VCaP (cell line): Measurements from ENCODE around the gene ID1.

Experiments used
- H3K27ac ChIP-seq: fragments of 450-650 bp; 2 replicates; pipeline ENCODE4 v1.5.1; 2017
- TF ChIP-seq, protein P1 (sequence below): fragments of 450-650 bp; conservative IDR thresholded peaks from 2 replicates; pipeline ENCODE4 v1.5.1; 2017; ENCODE audit warnings: mild to moderate bottlenecking, moderate library complexity

The ID1 gene

DNA sequence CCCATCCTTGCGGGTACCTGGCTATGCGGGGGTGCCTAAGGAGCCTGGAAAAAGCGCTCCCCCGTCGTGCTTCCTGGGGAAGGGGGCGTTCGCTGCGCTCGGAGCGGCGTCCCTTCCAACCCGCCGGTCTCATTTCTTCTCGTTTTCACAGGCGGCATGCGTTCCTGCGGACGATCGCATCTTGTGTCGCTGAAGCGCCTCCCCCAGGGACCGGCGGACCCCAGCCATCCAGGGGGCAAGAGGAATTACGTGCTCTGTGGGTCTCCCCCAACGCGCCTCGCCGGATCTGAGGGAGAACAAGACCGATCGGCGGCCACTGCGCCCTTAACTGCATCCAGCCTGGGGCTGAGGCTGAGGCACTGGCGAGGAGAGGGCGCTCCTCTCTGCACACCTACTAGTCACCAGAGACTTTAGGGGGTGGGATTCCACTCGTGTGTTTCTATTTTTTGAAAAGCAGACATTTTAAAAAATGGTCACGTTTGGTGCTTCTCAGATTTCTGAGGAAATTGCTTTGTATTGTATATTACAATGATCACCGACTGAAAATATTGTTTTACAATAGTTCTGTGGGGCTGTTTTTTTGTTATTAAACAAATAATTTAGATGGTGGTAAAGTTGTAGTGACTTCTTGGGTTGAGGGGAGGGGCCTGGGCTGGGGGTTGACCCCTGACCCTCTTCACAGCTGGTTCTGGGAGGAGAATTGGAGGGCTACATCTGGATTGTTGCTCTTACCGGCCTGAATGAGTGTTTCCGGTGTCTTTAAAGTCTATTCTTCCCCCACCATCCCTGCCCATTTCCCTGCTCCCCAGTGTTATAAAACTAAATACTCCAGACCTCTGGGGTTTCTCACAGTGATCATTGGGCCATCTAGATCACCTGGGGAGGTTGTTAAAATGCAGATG lies 1.1 kb downstream of the ID1 start:
- TF ChIP-seq, protein P1, sequence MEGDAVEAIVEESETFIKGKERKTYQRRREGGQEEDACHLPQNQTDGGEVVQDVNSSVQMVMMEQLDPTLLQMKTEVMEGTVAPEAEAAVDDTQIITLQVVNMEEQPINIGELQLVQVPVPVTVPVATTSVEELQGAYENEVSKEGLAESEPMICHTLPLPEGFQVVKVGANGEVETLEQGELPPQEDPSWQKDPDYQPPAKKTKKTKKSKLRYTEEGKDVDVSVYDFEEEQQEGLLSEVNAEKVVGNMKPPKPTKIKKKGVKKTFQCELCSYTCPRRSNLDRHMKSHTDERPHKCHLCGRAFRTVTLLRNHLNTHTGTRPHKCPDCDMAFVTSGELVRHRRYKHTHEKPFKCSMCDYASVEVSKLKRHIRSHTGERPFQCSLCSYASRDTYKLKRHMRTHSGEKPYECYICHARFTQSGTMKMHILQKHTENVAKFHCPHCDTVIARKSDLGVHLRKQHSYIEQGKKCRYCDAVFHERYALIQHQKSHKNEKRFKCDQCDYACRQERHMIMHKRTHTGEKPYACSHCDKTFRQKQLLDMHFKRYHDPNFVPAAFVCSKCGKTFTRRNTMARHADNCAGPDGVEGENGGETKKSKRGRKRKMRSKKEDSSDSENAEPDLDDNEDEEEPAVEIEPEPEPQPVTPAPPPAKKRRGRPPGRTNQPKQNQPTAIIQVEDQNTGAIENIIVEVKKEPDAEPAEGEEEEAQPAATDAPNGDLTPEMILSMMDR = no peak
- peak overlapping the region; percentile 80 for H3K27ac ChIP-seq

DNA sequence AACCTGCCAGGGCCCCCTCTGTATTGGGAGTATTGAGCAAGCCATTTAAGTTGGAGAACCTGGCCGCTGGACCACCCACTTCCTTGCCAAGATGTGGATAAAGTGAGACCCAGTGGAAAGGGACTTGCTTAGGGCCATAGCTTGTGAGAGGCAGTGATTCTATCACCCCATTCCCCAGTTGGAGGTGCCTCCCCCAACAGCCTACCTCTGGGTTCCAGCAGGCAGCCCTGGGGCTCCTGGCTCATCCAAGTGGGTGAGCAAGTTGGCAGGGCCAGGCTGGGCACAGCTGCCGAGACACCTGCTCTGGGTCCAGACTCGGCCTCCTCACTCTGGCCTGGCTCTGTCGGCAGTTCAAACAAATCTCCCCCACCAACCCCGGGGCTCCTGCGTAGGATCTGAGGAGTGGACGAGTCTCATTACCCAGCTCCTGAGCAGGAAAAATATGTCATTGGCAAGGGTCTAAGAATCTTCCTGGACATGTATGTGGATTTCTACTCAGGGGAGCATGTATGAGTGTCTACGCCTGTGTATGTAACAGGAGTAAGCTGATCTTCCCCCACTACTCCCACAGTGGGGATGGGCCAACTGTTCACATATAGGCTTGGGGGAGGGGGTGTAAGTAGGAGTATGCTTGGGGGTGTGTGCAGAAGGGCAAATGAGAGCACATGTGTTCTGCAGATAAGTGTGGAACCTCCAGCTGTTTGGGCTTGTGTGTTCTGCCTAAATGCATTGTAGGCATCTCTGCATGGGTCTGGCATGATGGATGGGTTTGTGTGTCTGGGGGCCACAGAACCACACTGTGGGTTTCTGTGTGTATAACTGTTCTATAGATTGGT lies 1.9 kb downstream of the ID1 start:
- peak overlapping the region; percentile 80; the same call in 1 of the 2 replicates for H3K27ac ChIP-seq
- TF ChIP-seq, protein P1 = no peak

DNA sequence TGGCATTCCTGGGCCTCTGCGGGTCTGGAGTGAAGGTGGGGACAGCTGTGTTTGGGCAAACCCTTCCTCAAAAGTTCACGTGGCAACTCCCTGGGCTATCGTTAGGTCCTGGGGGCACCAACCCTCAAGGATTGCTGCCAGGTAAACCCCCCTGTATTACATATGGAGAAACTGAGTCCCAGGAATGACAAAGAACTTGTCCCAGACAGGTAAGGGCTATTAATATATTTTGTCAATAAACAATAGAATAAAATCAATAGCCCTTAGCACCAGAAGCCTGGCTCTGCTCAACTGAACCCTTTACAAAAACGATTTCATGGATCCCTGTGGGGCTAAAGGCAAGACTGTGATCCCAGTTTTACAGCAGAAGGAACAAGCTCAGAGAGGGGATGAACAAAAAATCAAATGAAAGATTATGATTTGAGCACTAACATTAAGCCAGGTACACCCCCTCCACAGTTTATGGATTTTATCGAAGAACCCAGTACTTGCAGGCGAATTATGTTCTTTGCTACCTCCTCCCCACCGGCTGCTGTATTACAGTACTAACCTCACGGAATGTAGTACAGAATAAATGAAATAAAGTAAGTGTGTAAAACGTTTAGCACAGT lies 2.7 kb downstream of the ID1 start:
- H3K27ac ChIP-seq = peak overlapping the region; percentile 80

DNA sequence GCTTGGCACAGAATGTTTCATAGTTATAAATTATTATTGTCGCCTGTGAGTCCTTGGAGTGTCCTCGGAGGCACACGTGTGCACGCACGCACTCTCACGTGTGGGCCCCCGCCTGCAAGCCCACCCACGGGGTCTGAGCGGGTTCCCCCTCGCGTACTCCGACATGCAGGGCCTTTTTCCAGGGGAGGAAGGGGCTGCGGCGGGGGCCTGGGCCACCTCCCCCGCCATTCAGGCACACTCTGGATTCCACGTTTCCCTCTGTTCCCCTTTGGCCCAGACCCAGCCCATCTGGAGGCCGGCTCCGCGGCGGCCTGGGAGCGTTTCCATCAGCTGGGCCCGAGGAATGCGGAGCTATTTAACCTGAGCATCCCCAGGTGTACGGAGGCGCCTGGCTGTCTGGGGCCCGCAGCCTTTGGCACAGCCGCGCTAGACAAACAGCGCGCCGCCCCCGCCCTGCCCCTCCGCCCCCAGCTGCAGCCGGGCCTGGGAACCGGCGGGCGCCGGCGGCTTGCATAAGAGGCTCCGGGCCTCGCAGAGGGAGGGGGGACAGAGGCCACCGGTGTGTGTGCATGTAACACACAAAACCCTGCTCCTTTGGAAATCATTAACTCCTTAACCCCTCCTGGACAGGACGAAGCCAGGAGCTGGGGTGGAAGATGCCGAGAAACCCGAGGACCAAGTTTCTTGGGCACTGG lies 3.3 kb downstream of the ID1 start:
- TF ChIP-seq, protein P1 = no peak
- peak overlapping the region; percentile 80 for H3K27ac ChIP-seq

More for the DNA sequence above, 2.7 kb downstream of the ID1 start:
- TF ChIP-seq, protein P1 = no peak

DNA sequence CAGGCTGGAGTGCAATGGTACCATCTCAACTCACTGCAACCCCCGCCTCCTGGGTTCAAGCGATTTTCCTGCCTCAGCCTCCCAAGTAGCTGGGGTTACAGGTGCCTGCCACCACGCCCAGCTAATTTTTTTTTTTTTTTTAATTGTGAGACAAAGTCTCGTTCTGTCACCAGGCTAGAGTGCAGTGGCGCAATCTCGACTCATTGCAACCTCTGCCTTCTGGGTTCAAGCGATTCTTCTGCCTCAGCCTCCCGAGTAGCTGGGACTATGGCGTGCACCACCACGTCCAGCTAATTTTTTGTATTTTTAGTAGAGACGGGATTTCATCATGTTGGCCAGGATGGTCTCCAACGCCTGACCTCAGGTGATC lies 7.2 kb downstream of the ID1 start:
- H3K27ac ChIP-seq = peak overlapping the region; percentile 80; the same call in 1 of the 2 replicates

DNA sequence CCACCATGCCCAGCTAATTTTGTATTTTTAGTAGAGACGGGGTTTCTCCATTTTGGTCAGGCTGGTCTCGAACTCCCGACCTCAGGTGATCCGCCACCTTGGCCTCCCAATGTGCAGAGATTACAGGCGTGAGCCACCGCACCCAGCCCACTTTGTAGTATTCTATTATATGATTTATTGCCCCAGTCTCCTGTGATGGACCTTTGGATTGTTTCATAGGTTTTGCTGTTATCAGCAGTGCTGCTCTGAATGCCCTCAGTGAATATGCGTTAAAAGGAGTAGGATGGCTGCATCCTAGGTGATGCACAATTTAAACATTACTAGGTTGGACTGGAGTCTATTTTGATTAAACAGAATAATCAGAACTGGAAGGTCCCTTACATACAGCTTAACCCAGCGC lies 10.3 kb downstream of the ID1 start:
- TF ChIP-seq, protein P1 = no peak

DNA sequence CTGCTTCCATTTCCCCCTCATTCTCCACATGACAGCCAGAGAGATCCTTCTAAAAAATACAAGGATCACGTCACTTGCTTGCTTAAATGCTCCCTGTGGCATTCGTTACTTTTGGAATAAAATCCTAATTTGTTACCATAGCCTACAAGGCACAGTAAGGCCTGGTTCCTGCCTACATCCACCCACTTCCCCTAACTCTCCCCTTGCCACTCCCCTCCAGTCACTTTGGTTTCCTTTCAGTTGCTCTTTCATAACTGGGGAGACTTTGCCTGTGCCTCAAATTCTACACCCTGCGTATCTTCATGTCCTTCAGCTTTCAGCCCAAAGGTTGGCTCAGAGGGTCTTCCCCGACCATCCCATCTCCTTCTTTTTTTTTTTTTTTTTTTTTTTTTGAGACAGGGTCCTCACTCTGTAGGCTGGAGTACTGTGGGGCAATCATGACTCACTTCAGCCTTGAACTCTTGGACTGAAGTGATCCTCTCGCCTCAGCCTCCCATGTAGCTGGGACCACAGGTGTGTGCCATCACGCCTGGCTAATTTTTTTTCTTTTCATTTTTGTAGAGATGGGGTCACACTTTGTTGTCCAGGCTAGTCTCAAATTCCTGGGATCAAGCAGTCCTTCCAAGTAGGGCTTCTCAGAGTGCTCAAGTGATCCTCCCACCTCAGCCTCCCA lies 12.5 kb downstream of the ID1 start:
- TF ChIP-seq, protein P1 = no peak
- H3K27ac ChIP-seq = no peak overlapping the region

More for the DNA sequence above, 10.3 kb downstream of the ID1 start:
- no peak overlapping the region for H3K27ac ChIP-seq
